CD4-positive, alpha-beta T cell treated with Interleukin-10 for 1 hour (primary cell): Measurements from ENCODE around the gene DOCK4.

Experiments
- DNase-seq: peaks from one replicate; pipeline ENCODE4 v3.0.0-alpha.2; 2020

Gene DOCK4

DNA sequence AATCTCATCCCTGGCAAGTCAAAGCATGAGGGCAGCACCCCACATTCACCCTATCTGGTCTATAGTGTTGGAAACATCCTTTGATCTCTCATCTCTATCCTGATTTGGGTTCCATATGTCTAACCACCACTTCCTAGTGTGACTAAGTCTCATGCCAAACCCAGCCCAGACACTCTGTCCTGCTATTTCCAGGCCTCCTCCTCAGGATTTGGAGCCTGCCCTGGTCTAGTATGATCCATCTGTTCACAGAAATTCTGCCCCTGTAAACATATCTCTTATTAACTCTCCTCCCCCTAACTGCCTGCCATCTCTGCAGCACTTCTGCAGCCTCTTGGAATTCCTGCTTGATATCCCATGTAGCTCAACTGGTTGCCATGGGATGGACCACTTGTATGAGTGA is 323.0 kb downstream of the DOCK4 start:
- no peak for DNase-seq

DNA sequence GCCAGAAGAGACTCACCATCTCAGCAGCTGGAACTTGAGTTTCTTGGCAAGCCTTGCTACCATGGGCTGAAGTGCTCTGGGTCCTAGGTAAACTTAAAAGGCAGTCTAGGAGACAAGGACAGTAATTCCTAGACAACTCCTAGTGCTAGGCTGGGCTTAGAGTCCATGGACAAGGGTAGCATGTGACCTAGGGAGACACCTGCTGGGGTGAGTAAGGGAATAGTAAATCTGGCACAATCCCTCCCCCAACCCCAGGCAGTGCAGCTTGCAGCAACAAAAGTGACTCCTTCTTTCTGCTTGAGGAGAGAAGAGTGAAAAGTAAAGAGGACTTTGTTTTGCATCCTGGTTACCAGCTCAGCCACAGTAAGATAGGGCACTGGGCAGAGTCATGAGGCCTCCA is 327.4 kb downstream of the DOCK4 start:
- DNase-seq, result no peak

DNA sequence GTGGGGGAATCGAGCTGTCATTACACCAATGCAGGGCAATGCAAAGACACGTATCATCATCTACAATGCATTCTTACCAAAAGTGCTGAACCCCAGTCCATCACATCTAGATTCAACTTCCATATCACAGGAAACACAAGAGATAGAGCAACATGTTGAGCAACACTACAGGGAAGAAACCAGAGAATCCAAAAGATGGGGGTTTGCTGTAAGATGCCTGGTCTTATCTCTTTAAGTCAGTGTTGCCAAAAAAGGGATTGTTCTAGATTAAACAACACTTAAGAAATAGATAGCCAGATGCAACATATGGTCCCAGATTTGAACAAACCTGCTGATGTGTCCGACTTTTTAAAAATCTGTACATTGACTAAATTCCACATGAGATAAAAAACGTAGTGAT is 328.3 kb downstream of the DOCK4 start:
- no peak for DNase-seq

DNA sequence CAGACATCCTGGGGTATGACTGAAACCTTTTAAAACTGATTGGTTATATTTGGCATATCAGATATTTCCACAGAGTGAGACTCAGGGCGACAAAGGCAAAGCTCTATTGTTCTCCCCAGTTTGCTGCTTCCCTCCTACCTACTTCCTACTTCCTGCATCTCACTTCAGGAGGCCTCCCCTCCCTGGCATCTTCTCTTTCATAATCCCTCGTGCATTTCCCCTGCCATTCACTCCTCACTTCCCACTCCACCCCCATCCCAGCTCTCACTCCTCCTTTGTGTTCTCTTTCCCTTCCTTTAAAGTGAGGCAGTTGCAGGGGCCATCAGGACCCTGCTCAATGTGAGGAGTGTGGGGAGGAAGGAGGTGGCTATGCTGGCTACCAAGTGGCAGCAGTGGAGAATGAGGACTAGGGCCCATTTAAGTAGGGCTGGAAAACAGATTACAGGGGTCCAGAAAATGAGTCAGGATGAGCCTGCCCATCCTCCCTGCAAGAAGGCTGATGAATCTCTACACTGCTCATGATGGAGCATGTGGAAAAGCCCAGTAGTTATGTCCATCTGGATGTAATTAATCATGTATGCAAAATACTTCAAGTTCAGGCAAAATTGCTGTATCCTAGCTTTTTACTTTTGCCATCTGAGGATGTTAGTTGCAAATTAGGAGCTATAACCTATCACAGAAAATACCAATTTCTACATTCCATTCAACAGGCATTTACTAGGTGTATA is 332.1 kb downstream of the DOCK4 start:
- no peak for DNase-seq

DNA sequence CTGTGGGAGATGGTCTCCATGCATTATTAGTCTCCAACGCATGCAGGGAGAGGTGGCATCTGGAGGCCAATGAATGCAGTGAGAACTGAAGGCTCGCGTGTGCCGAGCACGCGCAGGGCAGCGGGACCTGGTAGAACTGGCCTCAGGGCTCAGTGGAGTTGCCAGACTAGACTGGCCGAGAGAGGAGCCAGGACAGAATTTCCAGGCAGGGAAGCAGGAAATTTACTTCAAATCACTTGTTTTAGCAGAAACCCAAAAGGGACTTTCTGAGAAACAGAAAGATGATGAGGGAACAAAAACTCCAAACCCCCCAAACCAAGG is 332.9 kb downstream of the DOCK4 start:
- no peak for DNase-seq

DNA sequence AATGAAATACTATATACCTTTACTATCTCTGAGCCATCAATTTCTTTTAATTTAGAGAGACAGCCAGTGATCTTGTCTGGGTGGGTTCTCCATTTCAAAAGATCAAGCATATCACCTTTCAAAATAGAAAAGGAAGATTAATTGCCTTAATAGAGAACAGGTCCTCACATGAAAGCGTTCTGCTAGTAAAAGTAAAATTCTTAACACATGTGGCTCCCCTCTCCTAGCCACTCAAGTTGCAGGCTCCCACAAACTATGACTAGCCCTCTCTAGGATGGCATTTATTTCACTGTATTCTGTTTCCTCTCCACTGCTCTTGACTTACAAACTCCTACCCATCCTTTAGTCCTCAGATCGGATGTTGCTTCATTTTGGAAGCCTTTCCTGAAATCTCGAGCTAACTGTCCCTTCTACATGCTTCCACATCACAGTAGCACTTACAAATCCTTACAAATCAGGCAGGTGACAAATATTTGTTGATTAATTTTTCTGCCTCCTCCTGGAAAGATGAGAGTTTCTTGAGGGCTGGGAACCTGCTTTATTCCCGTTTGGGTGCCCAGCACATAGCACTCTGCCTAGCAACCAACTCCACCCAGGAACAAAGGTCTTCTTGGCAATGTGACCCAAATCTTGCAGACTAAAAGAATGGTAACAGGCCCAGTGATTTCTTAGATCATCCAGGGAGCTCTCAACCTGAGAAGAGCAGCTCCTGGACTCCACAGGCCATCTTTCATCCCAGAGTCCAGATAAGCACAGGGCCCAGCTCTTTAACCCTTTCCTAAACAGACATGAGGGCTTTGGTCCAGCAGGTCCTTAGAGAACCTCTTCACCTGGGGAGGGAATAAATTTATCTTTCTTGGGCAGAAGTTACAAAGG is 333.5 kb downstream of the DOCK4 start:
- DNase-seq, result no peak

DNA sequence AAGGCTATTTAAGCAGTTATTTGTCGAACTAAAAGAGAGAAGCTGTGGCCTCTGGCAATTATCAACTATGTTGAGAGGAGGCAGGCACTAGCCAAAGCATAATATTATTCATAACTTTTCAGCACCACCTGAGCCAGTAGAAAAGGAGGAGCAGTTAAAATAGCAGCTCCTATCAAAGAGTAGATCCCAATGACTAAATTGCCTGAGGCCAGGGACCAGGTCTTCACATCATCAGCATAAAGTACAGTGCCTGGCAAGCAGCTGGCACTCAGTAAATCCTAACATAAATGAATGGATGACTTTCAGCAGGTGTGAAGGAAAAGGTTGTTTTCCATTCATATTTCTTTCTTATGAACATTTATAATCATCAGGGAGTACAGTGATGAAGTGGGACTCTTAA is 334.9 kb downstream of the DOCK4 start:
- DNase-seq, result no peak

DNA sequence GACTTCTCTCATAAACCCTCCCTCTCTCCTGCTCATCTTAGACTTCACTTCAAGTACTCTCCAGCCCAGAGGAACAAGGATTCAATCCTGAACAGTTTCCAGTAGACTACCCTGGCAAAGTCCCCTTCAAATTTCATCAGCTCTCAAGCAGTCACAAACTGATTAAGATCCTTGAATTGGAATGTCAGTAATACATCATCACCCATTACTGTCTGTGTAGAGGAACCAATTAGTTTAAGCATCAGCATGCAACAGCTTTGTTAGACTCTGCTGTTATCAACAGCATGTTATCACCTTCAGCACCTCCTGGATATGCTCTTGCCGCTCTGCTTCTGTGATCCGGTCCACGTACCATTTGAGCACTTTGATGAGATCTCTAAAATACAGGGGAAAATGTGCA is 336.9 kb downstream of the DOCK4 start:
- no peak for DNase-seq

DNA sequence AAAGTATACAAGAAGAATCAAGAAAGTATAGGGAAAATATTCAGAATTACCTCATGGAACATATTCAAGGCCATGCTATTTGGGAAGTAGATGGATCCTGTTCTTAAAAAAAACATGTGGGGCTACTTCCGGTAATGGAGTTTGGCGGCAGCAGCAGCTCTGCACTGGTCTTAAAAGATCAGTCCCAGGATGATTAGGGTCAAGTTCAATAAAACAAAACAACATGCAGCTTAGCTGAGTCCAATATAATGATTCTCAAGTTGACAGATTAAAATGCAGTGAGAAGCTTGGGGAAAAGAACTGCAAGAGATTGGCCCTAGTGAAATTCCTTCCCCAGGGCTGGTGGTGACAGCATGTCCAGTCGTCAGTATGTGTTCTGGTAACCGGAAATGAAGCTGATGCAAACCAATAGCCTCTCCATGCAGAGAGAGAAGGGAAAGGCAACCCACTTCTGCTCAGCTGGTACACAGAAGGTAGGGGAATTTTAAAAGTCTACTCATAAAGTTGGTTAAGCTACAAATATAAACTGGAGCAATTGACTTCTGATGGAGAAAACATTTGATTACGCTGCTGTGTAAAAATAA is 338.8 kb downstream of the DOCK4 start:
- DNase-seq, result no peak

DNA sequence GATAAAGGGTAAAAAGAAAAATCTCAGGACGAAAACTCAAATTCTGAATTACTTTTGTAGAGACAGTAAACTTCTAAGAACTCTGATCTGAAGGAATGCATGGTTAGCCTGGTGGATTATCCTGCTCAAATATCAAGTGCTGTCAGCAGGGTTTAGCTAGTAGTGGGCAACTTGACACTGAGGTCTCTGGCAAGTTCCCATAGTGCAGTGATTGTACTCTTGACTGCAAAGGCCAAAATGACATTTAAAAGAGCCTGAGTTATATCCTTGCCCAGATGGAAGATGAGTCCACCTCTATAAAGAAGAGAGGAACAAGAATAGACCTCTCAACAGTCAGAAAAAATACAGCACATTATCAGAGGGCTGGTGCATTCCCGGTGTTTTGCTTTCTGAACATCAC is 339.4 kb downstream of the DOCK4 start:
- no peak for DNase-seq

DNA sequence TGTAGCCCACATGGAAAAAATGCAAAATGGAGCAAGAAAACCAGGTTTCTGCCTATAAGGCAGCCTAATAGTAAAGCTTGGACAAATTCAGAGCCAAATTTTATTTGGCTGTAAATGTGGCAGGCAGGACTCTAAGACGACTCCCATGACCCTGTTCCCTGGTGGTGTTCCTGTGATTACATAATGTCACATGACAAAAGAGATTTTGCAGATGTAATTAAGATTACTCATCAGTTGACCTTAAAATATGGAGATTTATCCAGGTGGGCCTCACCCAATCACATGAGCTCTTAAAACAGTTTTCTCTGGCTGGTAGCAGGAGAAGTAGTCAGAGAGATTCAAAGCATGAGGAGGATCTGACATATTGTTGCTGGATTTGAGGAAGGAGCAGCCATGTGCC is 340.8 kb downstream of the DOCK4 start:
- DNase-seq, result no peak

DNA sequence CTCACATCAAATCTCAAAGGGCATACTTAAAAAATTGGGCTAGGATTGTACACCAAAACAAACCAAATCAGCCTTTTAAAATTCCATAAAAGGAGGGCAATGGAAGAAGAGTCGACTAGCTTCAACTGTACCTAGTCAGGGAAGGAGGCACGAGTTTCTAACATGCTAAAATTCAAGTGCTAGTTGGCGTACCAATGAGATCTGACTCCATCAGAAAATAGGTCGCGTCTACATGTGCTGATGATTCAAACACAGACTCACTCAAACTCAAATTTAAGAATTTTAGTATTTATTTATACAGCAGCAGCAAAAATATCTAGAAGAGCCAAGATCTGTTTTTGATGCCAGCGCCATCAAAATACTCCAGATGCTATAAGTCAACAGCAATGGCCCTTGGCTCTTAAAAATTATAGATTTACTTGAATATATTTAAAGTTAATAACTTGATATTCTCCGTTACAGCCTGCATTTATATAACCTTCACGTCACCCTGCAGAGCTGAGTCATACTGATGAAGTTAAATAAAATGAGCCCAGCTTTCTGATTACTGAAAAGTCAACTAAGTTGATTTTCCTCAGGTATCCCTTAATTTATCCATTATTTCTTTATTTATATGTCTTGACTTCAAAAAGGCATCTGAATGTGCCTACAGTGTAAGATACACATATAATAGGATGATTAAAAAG is 341.8 kb downstream of the DOCK4 start:
- no peak for DNase-seq

DNA sequence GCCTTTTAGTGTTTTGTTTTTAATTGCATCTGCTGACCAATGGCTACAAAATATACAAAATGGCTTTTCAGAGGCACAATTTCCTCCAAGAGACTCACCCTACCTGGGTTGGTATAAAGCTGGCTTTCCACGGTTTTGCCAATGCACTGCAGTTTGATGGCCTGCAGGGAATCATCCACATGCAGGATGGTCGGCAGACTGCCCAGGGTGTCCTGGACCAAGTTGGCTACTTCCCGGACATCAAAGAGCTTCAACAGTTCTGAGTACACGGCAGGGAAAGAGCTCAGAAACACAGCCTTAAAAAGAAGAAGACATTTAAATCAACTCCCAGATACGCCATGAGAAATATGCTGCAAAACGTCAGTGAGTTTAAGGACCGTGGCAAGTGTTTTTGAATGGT is 342.9 kb downstream of the DOCK4 start:
- no peak for DNase-seq

DNA sequence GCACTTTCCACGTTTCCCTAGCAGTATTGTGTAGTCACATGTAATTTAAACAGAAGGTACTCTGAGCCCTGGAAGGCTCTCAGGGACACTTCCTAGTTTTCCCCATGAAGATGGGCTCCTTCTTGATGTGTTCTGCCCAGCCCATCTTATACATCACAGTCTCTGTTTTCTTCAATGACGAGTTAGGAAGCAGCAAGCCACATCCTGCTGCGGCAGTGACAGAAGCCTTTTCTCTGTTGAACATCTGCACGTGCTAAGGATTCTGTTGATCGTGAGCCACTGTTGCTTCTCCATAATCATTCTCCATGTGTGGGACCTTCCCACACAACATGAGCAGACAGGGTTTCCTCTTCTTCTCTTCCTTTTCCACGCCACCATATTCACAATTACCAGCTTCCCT is 346.0 kb downstream of the DOCK4 start:
- no peak for DNase-seq

DNA sequence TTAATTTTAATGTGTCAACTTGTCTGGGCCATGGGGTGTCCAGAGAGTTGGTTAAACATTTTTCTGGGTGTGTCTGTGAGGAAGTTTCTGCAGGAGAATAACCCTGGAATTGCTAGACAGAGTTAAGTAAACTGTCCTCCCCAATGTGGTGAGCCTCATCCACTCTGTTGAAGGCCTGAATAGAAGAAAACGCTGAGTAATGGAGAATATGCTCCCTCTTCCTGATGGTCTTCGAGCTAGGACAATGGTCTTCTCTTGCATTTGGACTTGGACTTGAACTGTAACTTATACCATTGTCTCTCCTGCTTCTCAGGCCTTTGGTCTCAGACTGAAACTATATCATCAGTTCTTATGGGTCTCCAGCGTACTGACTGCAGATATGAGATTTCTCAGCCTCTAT is 347.9 kb downstream of the DOCK4 start:
- no peak for DNase-seq

DNA sequence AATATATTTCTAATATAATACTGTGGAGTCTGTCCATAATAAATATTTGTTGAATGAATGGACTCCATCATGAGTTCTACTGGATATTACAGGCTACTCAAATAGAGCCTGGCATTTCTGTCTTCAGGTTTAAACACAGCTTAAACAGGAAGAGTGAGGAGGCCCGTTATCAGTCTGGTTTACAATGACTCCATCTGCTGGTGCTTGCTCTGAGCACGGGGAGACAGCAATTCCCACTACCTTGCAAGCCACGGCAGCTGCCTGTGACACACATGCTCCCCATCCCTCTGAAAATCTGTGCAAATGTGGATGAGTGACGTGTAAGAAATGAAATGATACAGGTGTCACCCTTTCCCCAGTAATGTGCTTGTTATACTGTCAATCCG is 350.4 kb downstream of the DOCK4 start:
- DNase-seq, result no peak

DNA sequence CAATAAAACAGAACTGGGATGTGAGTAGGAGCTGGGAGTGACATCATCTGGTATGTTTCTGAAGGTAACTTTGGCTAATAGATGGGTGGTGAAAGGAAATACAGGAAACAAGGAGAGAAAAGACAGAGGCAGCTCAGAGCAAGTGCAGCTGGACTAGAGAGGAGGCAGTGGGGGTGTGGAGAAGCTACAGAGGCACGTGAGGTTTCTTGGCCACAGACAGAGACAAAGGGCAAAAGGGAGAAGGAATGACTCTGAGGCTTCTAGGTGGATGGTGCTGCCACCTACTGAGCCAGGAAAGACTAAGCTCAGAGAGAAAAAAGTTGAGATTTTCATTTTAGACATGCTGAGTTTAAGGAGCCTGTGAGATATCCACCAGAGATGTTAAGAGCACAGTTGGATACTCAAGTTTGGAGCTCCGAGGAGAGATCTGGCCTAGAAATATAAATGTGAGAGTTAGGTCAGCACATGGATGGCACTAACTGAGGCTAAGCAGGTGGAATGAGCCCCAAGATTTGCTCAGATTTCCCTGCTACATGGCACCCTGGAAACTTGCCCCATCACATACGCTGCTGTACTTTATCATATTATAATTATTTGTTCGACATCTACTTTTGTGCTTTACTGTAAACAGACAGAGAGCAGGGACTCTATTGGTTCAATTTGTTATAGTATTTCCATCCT is 350.9 kb downstream of the DOCK4 start:
- no peak for DNase-seq

DNA sequence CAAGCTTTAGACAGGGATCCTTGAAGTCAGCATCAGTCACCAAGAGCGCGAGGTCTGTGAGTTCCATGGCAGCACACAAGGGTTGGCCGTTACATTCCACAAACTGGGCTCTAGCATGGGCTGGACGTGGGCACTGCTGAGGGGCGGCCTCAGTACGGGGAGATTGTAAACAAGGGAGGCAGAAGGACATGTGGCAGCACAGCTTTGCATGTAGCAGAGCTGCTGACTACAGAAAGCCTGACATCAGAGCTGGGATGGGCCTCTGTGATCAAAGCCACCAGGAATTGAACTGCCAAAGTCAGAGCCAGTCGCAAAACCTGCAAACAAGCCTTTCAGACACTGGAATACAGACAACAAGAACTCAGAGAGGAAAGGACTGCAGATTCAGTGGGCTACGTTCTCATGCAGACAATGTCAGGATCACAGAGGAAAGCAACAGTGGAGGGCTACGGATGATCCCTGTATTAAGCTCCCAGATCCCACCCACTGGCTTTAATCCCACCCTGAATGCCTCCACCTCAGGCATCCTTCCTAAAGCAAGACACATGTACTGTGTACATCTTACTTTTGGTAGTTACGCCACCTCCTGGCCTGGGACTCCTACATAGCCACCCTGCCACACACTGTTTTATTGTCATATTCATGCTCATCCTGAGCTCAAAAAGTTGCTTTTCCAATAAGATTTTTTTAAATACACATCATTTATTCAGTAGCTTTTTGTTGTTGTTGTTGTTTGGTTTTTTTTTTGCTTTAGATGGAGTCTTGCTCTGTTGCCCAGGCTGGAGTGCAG is 352.8 kb downstream of the DOCK4 start:
- no peak for DNase-seq

DNA sequence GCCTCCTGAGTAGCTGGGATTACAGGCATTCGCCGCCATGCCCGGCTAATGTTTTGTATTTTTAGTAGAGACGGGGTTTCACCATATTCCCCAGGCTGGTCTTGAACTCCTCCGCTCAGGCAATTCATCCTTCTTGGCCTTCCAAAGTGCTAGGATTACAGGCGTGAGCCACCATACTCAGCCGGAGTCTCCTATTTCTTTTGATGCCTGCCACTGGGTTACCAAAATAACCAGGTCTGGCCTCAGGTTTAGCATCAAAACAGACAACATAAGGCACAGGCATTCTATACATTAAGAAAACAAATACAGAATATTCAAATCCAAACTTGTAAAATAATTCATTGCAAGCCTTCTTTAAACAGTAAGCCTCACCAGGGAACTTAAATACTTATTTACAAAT is 354.1 kb downstream of the DOCK4 start:
- no peak for DNase-seq

DNA sequence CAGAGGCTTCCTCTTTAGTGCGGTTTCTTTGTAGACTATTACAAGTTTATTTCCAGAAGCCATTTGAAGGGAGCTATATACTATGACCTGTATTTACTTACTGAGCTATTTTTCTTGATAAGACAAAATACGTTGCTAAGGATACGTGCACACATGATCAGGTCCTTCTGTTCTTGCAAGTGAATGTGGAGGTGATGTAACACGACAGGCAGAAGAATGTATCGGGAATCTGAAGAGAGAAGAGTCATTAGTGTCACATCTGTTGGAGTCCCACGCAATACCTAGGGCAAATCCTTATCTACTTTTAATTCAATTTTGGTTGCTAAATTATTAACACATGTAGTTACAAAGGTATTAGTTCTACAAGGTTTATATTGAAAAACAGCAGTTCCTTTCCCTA is 359.3 kb downstream of the DOCK4 start:
- DNase-seq, result no peak

DNA sequence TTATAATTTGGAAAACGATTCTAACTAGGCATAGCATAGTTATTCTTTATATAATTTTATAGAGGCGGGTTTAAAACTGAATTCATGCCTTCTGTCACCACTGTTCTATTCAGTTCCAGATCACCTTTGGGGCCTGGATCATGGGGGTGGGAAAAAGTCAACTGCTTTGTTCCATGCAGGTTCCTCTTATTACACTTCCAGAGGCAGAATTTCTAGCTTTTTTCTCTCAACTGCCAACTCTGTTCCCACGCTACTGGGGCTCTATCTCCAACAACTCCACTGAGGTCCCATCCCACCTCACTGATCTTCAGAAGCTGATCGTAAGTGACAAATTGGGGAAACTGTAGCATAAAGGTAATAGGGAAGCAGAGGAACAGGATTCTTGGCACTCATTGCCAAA is 360.3 kb downstream of the DOCK4 start:
- DNase-seq, result no peak
